HG02885 (cell line): Measurements from ENCODE around the gene CEP72.
"Not testable (repeated sequence)": the region's sequence is repeated elsewhere in the genome, so short reads cannot be mapped to it uniquely, and the experiment has no call there.

Experiments used
- ATAC-seq: cut with Tn5 transposase; IDR thresholded peaks from one replicate; pipeline ENCODE4 v1.9.1; 2021; ENCODE audit warnings: mild to moderate bottlenecking; ENCODE audit not compliant: unreplicated experiment, poor library complexity

The CEP72 gene

GRCh38 chr5:597871-598563, 14.1 kb upstream of the CEP72 start:
- ATAC-seq = no peak

GRCh38 chr5:598564-598890, 13.6 kb upstream of the CEP72 start:
- ATAC-seq = no peak

GRCh38 chr5:600886-601541, 11.1 kb upstream of the CEP72 start:
- no peak for ATAC-seq

GRCh38 chr5:601771-602465, 10.2 kb upstream of the CEP72 start:
- ATAC-seq = no peak

GRCh38 chr5:602466-603035, 9.6 kb upstream of the CEP72 start:
- ATAC-seq = no peak

- no peak for ATAC-seq
Observed at GRCh38 chr5:603081-603998, 8.8 kb upstream of the CEP72 start.

GRCh38 chr5:604391-604831, 7.7 kb upstream of the CEP72 start:
- ATAC-seq = no peak

GRCh38 chr5:605090-605489, 7.0 kb upstream of the CEP72 start:
- ATAC-seq = not testable (repeated sequence)

- no peak for ATAC-seq
Observed at GRCh38 chr5:606061-606460, 6.1 kb upstream of the CEP72 start.

- ATAC-seq = no peak
Observed at GRCh38 chr5:606526-607399, 5.4 kb upstream of the CEP72 start.

- peak; percentile 48 for ATAC-seq
Observed at GRCh38 chr5:607541-608428, 4.4 kb upstream of the CEP72 start.

- ATAC-seq = no peak
Observed at GRCh38 chr5:608429-609370, 3.4 kb upstream of the CEP72 start.

GRCh38 chr5:609506-609905, 2.6 kb upstream of the CEP72 start:
- ATAC-seq = no peak

GRCh38 chr5:610011-610743, 2.0 kb upstream of the CEP72 start:
- no peak for ATAC-seq

- no peak for ATAC-seq
Observed at GRCh38 chr5:610744-611730, 1.1 kb upstream of the CEP72 start.
